GM21526 (cell line): ENCODE measurements around the gene LDHB.
"Not testable (repeated sequence)": the region's sequence is repeated elsewhere in the genome, so short reads cannot be mapped to it uniquely, and the experiment has no call there.

Source experiments
- ATAC-seq: cut with Tn5 transposase; IDR thresholded peaks from one replicate; pipeline ENCODE4 v1.9.1; 2021; ENCODE audit warnings: moderate library complexity; ENCODE audit not compliant: unreplicated experiment, low FRiP score

Gene LDHB

GRCh38 chr12:21657326-21658077, at the start of gene LDHB:
Gene LDHB (minus strand): TSS chr12:21657842. CDS start chr12:21654671, 3,171 bp downstream.
- ATAC-seq, result peak; percentile 97

DNA sequence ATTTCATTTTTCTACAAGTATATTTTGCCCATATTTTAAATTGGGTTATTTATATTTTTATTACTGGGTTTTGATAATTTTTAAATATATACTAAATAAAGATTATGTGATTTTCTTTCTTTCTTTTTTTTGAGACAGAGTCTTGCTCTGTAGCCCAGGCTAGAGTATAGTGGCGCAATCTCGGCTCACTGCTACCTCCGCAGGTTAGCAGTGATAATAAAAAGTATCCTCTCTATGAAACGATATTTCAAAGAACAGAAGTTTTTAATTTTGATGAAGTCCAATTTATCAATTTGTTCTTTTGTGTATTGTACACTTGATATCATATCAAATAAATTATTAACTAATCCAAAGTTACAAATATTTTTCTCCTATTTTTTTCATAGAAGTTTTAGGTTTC, 47.2 kb upstream of the LDHB start:
- ATAC-seq, result no peak

DNA sequence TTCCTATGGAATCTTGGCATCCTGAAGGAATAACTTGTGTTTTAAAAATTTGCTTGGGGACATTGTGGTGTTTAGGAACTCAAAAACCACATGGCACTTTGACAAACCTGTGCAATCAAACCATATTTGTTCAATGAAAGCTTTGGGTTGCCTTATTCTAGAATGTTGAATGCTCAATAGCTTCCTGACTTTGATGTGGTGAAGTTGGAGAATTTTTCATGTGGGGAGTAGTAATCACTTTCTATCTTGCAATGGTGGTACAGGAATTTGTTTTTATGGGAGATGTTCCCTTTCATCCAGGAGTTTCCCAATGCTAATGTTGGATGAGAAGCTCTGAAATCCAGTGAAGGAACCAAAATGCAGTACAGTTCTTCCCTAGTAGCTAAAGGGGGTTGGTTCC, 42.2 kb upstream of the LDHB start:
- no peak for ATAC-seq

- no peak for ATAC-seq
These were observed 40.4 kb upstream of the LDHB start for GRCh38 chr12:21697904-21698630.

- ATAC-seq, result no peak
These were observed 39.0 kb upstream of the LDHB start for GRCh38 chr12:21696625-21697024.

DNA sequence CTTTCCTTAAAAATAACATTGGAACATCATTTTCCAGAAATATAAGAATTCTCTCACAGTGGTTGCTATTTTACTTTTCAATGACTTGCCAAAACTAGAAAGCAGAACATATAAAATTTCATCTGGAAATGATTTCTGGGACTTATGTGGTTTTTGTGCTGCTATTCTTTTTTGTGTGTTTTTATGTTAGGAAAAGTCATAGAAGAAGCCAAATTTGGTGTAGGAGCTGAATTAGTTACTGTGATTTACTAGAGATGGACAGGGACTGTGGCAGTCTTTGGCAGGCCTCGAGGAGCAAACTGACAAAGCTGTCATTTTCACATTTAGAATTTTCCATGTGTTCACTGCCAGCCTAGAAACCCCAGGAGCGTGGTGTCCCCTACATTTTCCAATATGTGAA, 38.3 kb upstream of the LDHB start:
- ATAC-seq, result no peak

DNA sequence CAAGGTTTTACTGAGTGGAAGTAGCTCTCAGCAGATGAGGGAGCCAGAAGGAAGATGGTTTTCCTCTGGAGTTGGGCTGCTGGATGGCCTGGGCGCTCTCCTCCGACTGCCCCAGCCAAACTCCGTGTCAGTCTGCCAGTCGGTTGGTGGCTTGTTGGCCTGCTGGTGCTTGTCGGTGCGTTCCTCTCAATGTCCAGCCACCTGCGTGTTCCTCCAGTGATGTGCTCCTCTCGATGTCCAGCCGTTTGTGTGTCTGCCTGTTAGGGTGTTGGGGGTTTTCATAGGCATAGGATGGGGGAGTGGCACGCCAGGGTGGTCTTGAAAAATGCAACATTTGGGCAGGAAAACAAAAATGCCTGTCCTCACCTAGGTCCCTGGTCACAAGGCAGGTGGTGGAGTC, 37.0 kb upstream of the LDHB start:
- ATAC-seq, result no peak

GRCh38 chr12:21691515-21691914, 33.9 kb upstream of the LDHB start:
- ATAC-seq, result no peak

- no peak for ATAC-seq
These were observed 33.2 kb upstream of the LDHB start for GRCh38 chr12:21690704-21691368.

DNA sequence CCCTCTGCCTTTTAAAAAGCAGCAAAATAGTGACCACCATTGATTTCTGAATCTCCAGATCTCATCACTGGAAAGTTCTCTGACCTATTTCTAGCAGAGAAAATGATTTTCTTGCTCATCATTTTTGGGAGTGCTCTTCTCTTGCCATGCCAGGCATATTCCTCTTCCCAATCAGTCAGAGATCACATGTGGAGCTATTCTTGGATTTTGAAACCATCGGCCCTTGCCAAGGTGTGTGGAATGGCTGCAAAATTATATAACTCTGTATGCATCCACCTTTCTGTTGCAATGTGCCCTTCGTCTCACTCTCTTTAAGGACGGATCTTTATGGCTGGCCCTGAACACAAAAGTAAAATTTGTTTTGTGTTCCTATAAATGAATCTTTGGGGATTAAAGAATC, 25.5 kb upstream of the LDHB start:
- ATAC-seq, result no peak

GRCh38 chr12:21678959-21679358, 21.3 kb upstream of the LDHB start:
- ATAC-seq, result no peak

GRCh38 chr12:21677622-21678277, 20.1 kb upstream of the LDHB start:
- no peak for ATAC-seq

- ATAC-seq, result no peak
These were observed 19.6 kb upstream of the LDHB start for GRCh38 chr12:21677204-21677603.

DNA sequence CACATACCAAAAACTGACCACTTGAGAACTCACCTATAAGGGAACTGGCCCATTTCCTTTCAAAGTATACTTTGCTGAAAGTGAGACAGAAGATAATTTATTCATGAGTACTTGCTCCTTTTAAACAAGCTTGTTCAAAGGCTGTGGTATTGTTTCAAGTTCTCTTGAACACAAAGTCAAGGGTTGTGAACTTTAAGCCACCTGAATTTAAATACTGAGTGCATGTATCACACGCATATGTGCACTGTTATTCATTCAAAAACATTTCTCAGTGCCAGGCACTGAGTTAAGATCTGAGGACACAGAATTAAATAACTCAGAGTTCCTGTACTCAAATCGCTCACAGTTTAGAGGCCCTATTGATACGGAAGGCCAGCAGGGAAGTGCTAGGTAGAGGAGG, 19.1 kb upstream of the LDHB start:
- no peak for ATAC-seq

DNA sequence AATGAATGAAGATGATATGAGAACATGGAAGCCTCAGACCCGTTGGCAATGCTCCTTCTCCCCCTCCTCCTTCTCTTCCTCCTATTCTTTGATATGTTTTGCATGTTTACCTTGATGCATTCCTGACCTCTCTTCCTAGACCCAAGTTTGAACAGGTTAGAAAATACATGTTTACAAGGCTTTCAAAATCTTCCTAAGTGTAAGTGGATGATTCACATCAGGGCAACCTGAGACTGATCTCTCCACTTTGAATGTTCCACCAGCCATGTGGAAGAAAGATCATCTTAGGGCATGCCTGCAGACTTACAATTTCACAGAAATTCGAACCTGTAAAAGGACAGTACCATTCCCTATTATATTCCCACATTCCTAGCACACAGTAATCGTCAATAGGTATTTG, 18.0 kb upstream of the LDHB start:
- ATAC-seq, result no peak

GRCh38 chr12:21675096-21675495, 17.5 kb upstream of the LDHB start:
- ATAC-seq, result no peak

DNA sequence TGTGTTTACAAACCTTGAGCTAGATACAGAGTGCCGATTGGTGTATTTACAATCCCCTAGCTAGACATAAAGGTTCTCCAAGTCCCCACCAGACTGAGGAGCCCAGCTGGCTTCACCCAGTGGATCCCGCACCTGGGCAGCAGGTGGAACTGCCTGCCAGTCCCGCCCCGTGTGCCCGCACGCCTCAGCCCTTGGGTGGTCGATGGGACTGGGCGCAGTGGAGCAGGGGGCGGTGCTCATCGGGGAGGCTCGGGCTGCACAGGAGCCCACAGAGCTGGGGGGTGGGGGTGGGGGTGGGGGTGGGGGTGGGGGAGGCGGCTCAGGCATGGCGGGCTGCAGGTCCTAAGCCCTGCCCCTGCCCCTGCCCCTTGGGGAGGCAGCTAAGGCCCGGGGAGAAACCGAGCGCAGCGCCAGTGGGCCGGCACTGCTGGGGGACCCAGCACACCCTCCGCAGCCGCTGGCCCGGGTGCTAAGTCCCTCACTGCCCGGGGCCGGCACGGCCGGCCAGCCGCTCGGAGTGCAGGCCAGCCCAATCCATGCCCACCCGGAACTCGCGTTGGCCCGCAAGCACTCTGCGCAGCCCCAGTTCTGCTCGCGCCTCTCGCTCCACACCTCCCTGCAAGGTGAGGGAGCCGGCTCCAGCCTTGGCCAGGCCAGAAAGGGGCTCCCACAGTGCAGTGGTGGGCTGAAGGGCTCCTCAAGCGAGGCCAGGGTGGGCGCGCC, 16.3 kb upstream of the LDHB start:
- ATAC-seq, result not testable (repeated sequence)

GRCh38 chr12:21672146-21672545, 14.5 kb upstream of the LDHB start:
- ATAC-seq, result no peak

- no peak for ATAC-seq
These were observed 9.1 kb upstream of the LDHB start for GRCh38 chr12:21666722-21667121.

DNA sequence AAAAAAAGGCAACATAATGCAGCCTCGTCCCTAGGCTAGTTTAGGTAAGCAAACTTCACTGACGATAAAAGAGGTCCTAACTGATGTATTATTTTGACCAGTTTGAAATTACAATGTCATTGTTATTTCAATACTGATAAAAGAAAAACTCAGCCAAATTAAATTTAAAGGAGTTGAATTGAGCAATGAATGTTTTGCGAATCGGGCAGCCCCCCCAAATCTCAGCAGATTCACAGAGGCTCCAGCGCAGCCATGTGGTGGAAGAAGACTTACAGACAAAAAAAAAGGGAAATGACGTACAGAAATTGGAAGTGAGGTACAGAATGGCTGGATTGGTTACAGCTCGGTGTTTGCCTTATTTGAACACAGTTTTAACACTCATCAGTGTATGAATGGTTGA, 8.2 kb upstream of the LDHB start:
- ATAC-seq, result no peak
